K562 (cell line): ENCODE data around the gene CHL1. TPM values are rescaled to one million over a fixed set of nuclear protein-coding genes. Genes with fewer than 3 reads are reported as not detected.

Experiments used
- ATAC-seq: fragments of 200-7000 bp; cut with Tn5 transposase; 3 replicates; pipeline ENCODE4 v1.9.1; 2020; ENCODE audit warnings: moderate library complexity
- BruUV-seq: library from RNA; stranded (reverse); fragments of 400-500 nt; replicated peaks from 2 replicates; lab custom pipeline; 2021; lab: Mats Ljungman, UMichigan
- CTCF ChIA-PET: fragments of 300-600 bp; formaldehyde crosslinking; extraction: SDS; loops from one replicate; lab custom pipeline; 2021; ENCODE audit warnings: low intra/inter-chr PET ratio; lab: Yijun Ruan, JAX
- POLR2A ChIA-PET: fragments of 300-600, 350-650 bp; sonication (Branson Sonifier 250); formaldehyde crosslinking; extraction: SDS; loops from one replicate; lab custom pipeline; 2021; ENCODE audit warnings: antibody characterized with exemption, inconsistent platforms; lab: Yijun Ruan, JAX
- DNase-seq, 4 experiments: peaks; one replicate each; pipeline versions ENCODE4 v3.0.0 to v3.0.0-alpha.2; 2011 to 2018; ENCODE audit warnings: low spot score in 3 of 4, mixed read lengths in 3 of 4; ENCODE audit errors: extremely low read depth in 1 of 4
- FAIRE-seq: peaks from 2 replicates; lab custom pipeline; 2011; peaks lifted over from hg19 to GRCh38; lab: Jason Lieb, UNC
- H2AFZ ChIP-seq: 2 replicates; pipeline ENCODE4 v1.6.0; 2011; ENCODE audit warnings: low read depth, low read length, control low read depth, inconsistent platforms
- H3K27ac ChIP-seq: fragments of 200-600 bp; 3 replicates; pipeline ENCODE4 v1.8.0; 2011; ENCODE audit warnings: low read depth, mild to moderate bottlenecking, control low read depth, inconsistent platforms, low read length, moderate library complexity, mixed read lengths; ENCODE audit errors: extremely low read depth
- H3K27me3 ChIP-seq, 2 experiments: fragments of 300-600 bp in 1 of 2; 2 replicates in 1 of 2; 3 replicates in 1 of 2; pipeline versions ENCODE4 v1.6.0 to v1.8.0; 2011; ENCODE audit warnings: inconsistent platforms in 2 of 2, low read length in 2 of 2, mild to moderate bottlenecking in 1 of 2, mixed read lengths in 1 of 2, moderate library complexity in 1 of 2; ENCODE audit not compliant: control insufficient read depth in 2 of 2, insufficient read depth in 2 of 2
- H3K36me3 ChIP-seq: fragments of 300-600 bp; 3 replicates; pipeline ENCODE4 v1.8.0; 2011; ENCODE audit warnings: mild to moderate bottlenecking, low read length, inconsistent platforms; ENCODE audit not compliant: control insufficient read depth, insufficient read depth
- H3K4me1 ChIP-seq, 2 experiments: fragments of 200-600 bp in 1 of 2; replicated peaks in 1 of 2; 2 replicates in 1 of 2; 3 replicates in 1 of 2; pipeline versions ENCODE4 v1.5.1 to v1.8.0; 2011; ENCODE audit warnings: inconsistent platforms in 2 of 2, low read length in 2 of 2, mild to moderate bottlenecking in 1 of 2, mixed read lengths in 1 of 2, moderate library complexity in 1 of 2; ENCODE audit not compliant: control insufficient read depth in 2 of 2, insufficient read depth in 2 of 2
- H3K4me2 ChIP-seq: 2 replicates; pipeline ENCODE4 v1.6.1; 2011; ENCODE audit warnings: low read length, control low read depth, inconsistent platforms, mixed read lengths; ENCODE audit not compliant: insufficient read depth
- H3K4me3 ChIP-seq: fragments of 200-600 bp; sonication (generic), shearing (Covaris generic); 2 replicates; pipeline ENCODE4 v1.5.1; 2016; ENCODE audit warnings: control low read depth, inconsistent platforms
- H3K79me2 ChIP-seq: fragments of 200-600 bp; 3 replicates; pipeline ENCODE4 v1.8.0; 2011; ENCODE audit warnings: low read length, inconsistent platforms; ENCODE audit not compliant: control insufficient read depth, insufficient read depth
- H3K9ac ChIP-seq, 2 experiments: 2 replicates each; pipeline versions ENCODE4 v1.6.0 to v1.6.1; 2011; ENCODE audit warnings: low read depth in 2 of 2, low read length in 2 of 2, control low read depth in 1 of 2, inconsistent platforms in 1 of 2, mild to moderate bottlenecking in 1 of 2, mixed read lengths in 1 of 2; ENCODE audit not compliant: insufficient read depth in 1 of 2
- H3K9me1 ChIP-seq: one replicate; pipeline ENCODE4 v1.6.0; 2011; ENCODE audit warnings: inconsistent platforms, mild to moderate bottlenecking, low read length, moderate library complexity; ENCODE audit not compliant: control insufficient read depth, insufficient read depth
- H3K9me3 ChIP-seq: replicated peaks from 2 replicates; pipeline ENCODE4 v1.5.1; 2011; ENCODE audit warnings: low read depth, low read length, inconsistent platforms; ENCODE audit not compliant: control insufficient read depth, insufficient read depth
- H4K20me1 ChIP-seq: replicated peaks from 2 replicates; pipeline ENCODE4 v1.6.1; 2011; ENCODE audit warnings: low read length, inconsistent platforms, mixed read lengths; ENCODE audit not compliant: control insufficient read depth, insufficient read depth
- CBFA2T3 ChIP-seq: fragments of 450-650 bp; IDR thresholded peaks from 2 replicates; pipeline ENCODE4 v1.6.1; 2017
- CBFB ChIP-seq: sonication (generic); formaldehyde crosslinking; IDR thresholded peaks from 2 replicates; pipeline ENCODE4 v1.4.0; 2020; ENCODE audit warnings: mild to moderate bottlenecking, missing genetic modification reagents
- CBX8 ChIP-seq: fragments of 200-600 bp; sonication (generic); IDR thresholded peaks from 2 replicates; pipeline ENCODE4 v1.6.1; 2012; ENCODE audit warnings: borderline replicate concordance, mixed run types, low read depth, mild to moderate bottlenecking, moderate library complexity, mixed read lengths, low read length, control low read depth, inconsistent platforms; ENCODE audit not compliant: poor library complexity, severe bottlenecking; ENCODE audit errors: extremely low read depth
- ETS2 ChIP-seq: IDR thresholded peaks from 2 replicates; pipeline ENCODE4 v1.6.1; 2016; ENCODE audit warnings: borderline replicate concordance, missing genetic modification characterization, mild to moderate bottlenecking, moderate library complexity, missing compliant biosample characterization; ENCODE audit not compliant: poor library complexity, severe bottlenecking
- MEF2A ChIP-seq: IDR thresholded peaks from 2 replicates; pipeline ENCODE4 v1.6.1; 2011; ENCODE audit warnings: low read depth, mild to moderate bottlenecking, low read length, moderate library complexity; ENCODE audit not compliant: control insufficient read depth
- NR3C1 ChIP-seq: sonication (generic); formaldehyde crosslinking; IDR thresholded peaks from 2 replicates; pipeline ENCODE4 v1.8.1; 2022; ENCODE audit warnings: missing genetic modification reagents
- PHF20 ChIP-seq: fragments of 450-650 bp; IDR thresholded peaks from 2 replicates; pipeline ENCODE4 v1.6.1; 2018; ENCODE audit not compliant: partially characterized antibody
- PHF8 ChIP-seq: fragments of 200-600 bp; sonication (generic); IDR thresholded peaks from 2 replicates; pipeline ENCODE4 v1.6.1; 2012; ENCODE audit warnings: mixed run types, mild to moderate bottlenecking, inconsistent platforms, low read length, moderate library complexity, borderline replicate concordance
- RAD51 ChIP-seq: fragments of 450-650 bp; IDR thresholded peaks from 2 replicates; pipeline ENCODE4 v1.7.1; 2016; ENCODE audit warnings: low read depth, mild to moderate bottlenecking, borderline replicate concordance
- STAT5A ChIP-seq: IDR thresholded peaks from 2 replicates; pipeline ENCODE4 v1.6.1; 2012; ENCODE audit warnings: low read length, inconsistent platforms, borderline replicate concordance
- ZFP1 ChIP-seq: fragments of 450-650 bp; formaldehyde crosslinking; IDR thresholded peaks from 2 replicates; pipeline ENCODE4 v1.4.0; 2020; ENCODE audit warnings: mild to moderate bottlenecking, mixed read lengths
- ZNF3 ChIP-seq: fragments of 250-450 bp; sonication (Bioruptor Pico); IDR thresholded peaks from 2 replicates; pipeline ENCODE4 v1.5.0; 2021; ENCODE audit warnings: mild to moderate bottlenecking, moderate library complexity
- WGBS: fragments of 100-300 bp; shearing (Covaris generic); methylation state at CpG from one replicate; pipeline ENCODE4 v1.1.6; 2016; ENCODE audit warnings: low coverage, mixed read lengths; ENCODE audit not compliant: insufficient coverage; ENCODE audit errors: missing lambda C conversion rate; 5-methylcytosine and 5-hydroxymethylcytosine counted together
- in situ Hi-C: fragments of 300-500 bp; cut with MboI; formaldehyde crosslinking; loops from 4 replicates; pipeline ENCODE4 v1.15.0; 2018; ENCODE audit warnings: inconsistent platforms, mixed read lengths
- intact Hi-C: fragments of 100-400 bp; cut with micrococcal nuclease; formaldehyde crosslinking; loops from 2 replicates; pipeline ENCODE4 v1.14.2; 2022
- polyA plus RNA-seq, 8 experiments: library from polyadenylated mRNA; depleted of rRNA in 4 of 8; stranded (reverse) in 5 of 8; unstranded in 3 of 8; fragments of >200 nt; fragmentation: Nextera tagmentation in 2 of 8; fragmentation: Illumina TruSeq in 1 of 8; extraction: Ambion mirVana in 2 of 8; extraction: Trizol in 1 of 8; gene quantifications; 2 replicates each; pipeline versions ENCODE4 v1.2.1 to v1.2.3, GENCODE V29; 2011 to 2014; ENCODE audit warnings: inconsistent platforms in 1 of 8, missing spikeins in 1 of 8
- total RNA-seq, 7 experiments: library from RNA; depleted of rRNA in 6 of 7; stranded (reverse); fragments of >200 nt in 6 of 7; fragmentation: Illumina TruSeq in 2 of 7; extraction: Trizol in 2 of 7; gene quantifications; 2 replicates each; pipeline versions ENCODE4 v1.2.1 to v1.2.3, GENCODE V29; 2011 to 2021; ENCODE audit warnings: low replicate concordance in 1 of 7
- TF ChIP-seq, protein P1 (sequence below): fragments of 450-650 bp; conservative IDR thresholded peaks from 2 replicates; pipeline ENCODE4 v1.6.1; 2016; ENCODE audit warnings: missing genetic modification characterization, low read depth, mild to moderate bottlenecking, missing compliant biosample characterization, moderate library complexity
- TF ChIP-seq, protein P2 (sequence below): fragments of 450-650 bp; formaldehyde crosslinking; IDR thresholded peaks from 2 replicates; pipeline ENCODE4 v1.4.0; 2020; ENCODE audit warnings: mild to moderate bottlenecking
- TF ChIP-seq, protein P3 (sequence below): fragments of 450-650 bp; IDR thresholded peaks from 2 replicates; pipeline ENCODE4 v1.6.1; 2016; ENCODE audit warnings: mild to moderate bottlenecking
- TF ChIP-seq, protein P4 (sequence below): fragments of 450-650 bp; IDR thresholded peaks from 2 replicates; pipeline ENCODE4 v1.6.1; 2017; ENCODE audit warnings: mild to moderate bottlenecking, moderate library complexity

CHL1 gene
- total and polyA plus RNA-seq, 9 of the 15 experiments (the other 6 are each of a cell fraction or from before 2014, with no cell fraction given), result 0.02 TPM; not detected in 8

DNA sequence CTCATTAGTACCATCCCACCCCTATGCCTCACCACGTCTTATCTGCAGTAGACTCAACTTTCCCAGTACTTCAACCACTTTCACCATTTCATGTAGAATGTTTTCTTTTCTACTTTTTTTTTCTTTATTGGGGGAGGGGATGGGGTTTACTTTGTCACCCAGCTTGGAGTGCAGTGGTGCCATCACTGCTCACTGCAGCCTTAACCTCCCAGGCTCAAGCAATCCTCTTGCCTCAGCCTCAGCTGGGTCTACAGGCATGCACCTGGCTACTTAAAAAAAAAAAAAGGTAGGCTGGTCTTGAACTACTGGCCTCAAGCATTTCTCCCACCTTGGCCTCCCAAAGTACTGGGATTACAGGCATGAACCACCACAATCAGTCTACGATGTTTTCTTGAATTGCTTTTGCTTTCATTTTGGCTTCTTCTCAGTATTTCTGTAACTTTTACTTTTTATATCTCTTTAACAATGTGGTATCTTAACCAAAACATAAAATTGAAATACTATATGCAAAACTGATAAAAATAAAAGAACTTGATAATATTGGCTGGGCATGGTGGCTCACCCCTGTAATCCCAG, 44.9 kb upstream of the CHL1 start:
- Histone ChIP-seq H3K4me1 (no peaks in the 10 kb centered on the region), H3K4me2 (no peak overlapping the region), H3K36me3 (no peaks in the 10 kb centered on the region), H3K9ac (no peak overlapping the region), H4K20me1 (no peaks in the 10 kb centered on the region), H2AFZ (no peak overlapping the region), H3K79me2 (no peaks in the 10 kb centered on the region), H3K4me3 (no peak overlapping the region), H3K27me3 (no peaks in the 10 kb centered on the region), H3K9me3 (0 out of 2 replicates have a peak, but pooled peaks cover 2% of the 10 kb centered on the region), H3K9me1 (no peaks in the 10 kb centered on the region), H3K27ac (no peak overlapping the region)
- ATAC-seq, result no peak
- intact Hi-C loops (no loop called here), in situ Hi-C loops (no loop called here)
- TF ChIP-seq ZFP1 (CRISPR knock-in tag), result no peak
- TF ChIP-seq ZNF3 (CRISPR knock-in tag), result no peak
- no peak for TF ChIP-seq NR3C1
- no peak for TF ChIP-seq PHF20
- TF ChIP-seq, protein P1, sequence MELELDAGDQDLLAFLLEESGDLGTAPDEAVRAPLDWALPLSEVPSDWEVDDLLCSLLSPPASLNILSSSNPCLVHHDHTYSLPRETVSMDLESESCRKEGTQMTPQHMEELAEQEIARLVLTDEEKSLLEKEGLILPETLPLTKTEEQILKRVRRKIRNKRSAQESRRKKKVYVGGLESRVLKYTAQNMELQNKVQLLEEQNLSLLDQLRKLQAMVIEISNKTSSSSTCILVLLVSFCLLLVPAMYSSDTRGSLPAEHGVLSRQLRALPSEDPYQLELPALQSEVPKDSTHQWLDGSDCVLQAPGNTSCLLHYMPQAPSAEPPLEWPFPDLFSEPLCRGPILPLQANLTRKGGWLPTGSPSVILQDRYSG (tag), result no peak
- no peak for TF ChIP-seq ETS2 (tag)
- TF ChIP-seq CBX8, result no peak
- no peak for TF ChIP-seq PHF8
- TF ChIP-seq RAD51, result no peak
- no peak for TF ChIP-seq CBFB (CRISPR knock-in tag)
- TF ChIP-seq, protein P2, sequence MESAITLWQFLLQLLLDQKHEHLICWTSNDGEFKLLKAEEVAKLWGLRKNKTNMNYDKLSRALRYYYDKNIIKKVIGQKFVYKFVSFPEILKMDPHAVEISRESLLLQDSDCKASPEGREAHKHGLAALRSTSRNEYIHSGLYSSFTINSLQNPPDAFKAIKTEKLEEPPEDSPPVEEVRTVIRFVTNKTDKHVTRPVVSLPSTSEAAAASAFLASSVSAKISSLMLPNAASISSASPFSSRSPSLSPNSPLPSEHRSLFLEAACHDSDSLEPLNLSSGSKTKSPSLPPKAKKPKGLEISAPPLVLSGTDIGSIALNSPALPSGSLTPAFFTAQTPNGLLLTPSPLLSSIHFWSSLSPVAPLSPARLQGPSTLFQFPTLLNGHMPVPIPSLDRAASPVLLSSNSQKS (CRISPR knock-in tag), result no peak
- TF ChIP-seq, protein P3, sequence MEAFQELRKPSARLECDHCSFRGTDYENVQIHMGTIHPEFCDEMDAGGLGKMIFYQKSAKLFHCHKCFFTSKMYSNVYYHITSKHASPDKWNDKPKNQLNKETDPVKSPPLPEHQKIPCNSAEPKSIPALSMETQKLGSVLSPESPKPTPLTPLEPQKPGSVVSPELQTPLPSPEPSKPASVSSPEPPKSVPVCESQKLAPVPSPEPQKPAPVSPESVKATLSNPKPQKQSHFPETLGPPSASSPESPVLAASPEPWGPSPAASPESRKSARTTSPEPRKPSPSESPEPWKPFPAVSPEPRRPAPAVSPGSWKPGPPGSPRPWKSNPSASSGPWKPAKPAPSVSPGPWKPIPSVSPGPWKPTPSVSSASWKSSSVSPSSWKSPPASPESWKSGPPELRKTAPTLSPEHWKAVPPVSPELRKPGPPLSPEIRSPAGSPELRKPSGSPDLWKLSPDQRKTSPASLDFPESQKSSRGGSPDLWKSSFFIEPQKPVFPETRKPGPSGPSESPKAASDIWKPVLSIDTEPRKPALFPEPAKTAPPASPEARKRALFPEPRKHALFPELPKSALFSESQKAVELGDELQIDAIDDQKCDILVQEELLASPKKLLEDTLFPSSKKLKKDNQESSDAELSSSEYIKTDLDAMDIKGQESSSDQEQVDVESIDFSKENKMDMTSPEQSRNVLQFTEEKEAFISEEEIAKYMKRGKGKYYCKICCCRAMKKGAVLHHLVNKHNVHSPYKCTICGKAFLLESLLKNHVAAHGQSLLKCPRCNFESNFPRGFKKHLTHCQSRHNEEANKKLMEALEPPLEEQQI, result no peak
- TF ChIP-seq MEF2A, result no peak
- TF ChIP-seq CBFA2T3, result no peak
- no peak for TF ChIP-seq STAT5A
- TF ChIP-seq, protein P4, sequence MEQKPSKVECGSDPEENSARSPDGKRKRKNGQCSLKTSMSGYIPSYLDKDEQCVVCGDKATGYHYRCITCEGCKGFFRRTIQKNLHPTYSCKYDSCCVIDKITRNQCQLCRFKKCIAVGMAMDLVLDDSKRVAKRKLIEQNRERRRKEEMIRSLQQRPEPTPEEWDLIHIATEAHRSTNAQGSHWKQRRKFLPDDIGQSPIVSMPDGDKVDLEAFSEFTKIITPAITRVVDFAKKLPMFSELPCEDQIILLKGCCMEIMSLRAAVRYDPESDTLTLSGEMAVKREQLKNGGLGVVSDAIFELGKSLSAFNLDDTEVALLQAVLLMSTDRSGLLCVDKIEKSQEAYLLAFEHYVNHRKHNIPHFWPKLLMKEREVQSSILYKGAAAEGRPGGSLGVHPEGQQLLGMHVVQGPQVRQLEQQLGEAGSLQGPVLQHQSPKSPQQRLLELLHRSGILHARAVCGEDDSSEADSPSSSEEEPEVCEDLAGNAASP, result no peak
- no peak for FAIRE-seq
- BruUV-seq, result no TSS peak
- WGBS, result 0% methylated on average over 2 of the region's 2 CpGs
- DNase-seq, result no peak
- POLR2A ChIA-PET, result no interaction called here
- CTCF ChIA-PET, result no interaction called here
